CD14-positive monocyte (primary cell): ENCODE measurements around the gene RNF10. TPM values are rescaled to one million over a fixed set of nuclear protein-coding genes. Genes with fewer than 3 reads are reported as not detected.

Experiments used
- DNase-seq, 3 donors: peaks; one replicate each; pipeline ENCODE4 v3.0.0-alpha.2; 2011 to 2022
- H2AFZ ChIP-seq: 2 replicates; pipeline ENCODE4 v1.6.0; 2012; ENCODE audit warnings: mild to moderate bottlenecking, low read depth, low read length, inconsistent platforms; ENCODE audit not compliant: insufficient read depth, poor library complexity, severe bottlenecking
- H3K27ac ChIP-seq, 2 donors: 1 replicate in 1 of 2; 2 replicates in 1 of 2; pipeline ENCODE4 v1.5.1; 2012 to 2013; ENCODE audit warnings: low read length in 2 of 2, control low read depth in 1 of 2, inconsistent platforms in 1 of 2, low read depth in 1 of 2, mild to moderate bottlenecking in 1 of 2
- H3K27me3 ChIP-seq, 2 donors: one replicate each; pipeline versions ENCODE4 v1.6.0 to v1.6.1; 2011 to 2013; ENCODE audit warnings: low read length in 2 of 2; ENCODE audit not compliant: control insufficient read depth in 2 of 2, insufficient read depth in 2 of 2
- H3K36me3 ChIP-seq, 2 donors: replicated peaks in 1 of 2; 1 replicate in 1 of 2; 2 replicates in 1 of 2; pipeline versions ENCODE4 v1.5.1 to v1.6.1; 2012 to 2013; ENCODE audit warnings: low read length in 2 of 2, control low read depth in 1 of 2, inconsistent platforms in 1 of 2, mild to moderate bottlenecking in 1 of 2; ENCODE audit not compliant: insufficient read depth in 2 of 2, control insufficient read depth in 1 of 2
- H3K4me1 ChIP-seq, 2 donors: 1 replicate in 1 of 2; 2 replicates in 1 of 2; pipeline versions ENCODE4 v1.5.1 to v1.6.1; 2012 to 2013; ENCODE audit warnings: low read length in 2 of 2, control low read depth in 1 of 2, inconsistent platforms in 1 of 2, mild to moderate bottlenecking in 1 of 2, moderate library complexity in 1 of 2; ENCODE audit not compliant: insufficient read depth in 2 of 2, control insufficient read depth in 1 of 2
- H3K4me2 ChIP-seq: replicated peaks from 2 replicates; pipeline ENCODE3; 2012; ENCODE audit warnings: low read length, moderate library complexity, mild to moderate bottlenecking; ENCODE audit not compliant: poor library complexity, severe bottlenecking; ENCODE audit errors: extremely low read depth
- H3K4me3 ChIP-seq, 3 experiments: fragments of 200-600 bp in 1 of 3; sonication (generic) in 1 of 3; replicated peaks in 1 of 3; 1 replicate in 2 of 3; 2 replicates in 1 of 3; pipeline ENCODE4 v1.5.1; 2011 to 2013; ENCODE audit warnings: low read length in 3 of 3, mild to moderate bottlenecking in 3 of 3, control low read depth in 2 of 3, low read depth in 2 of 3, inconsistent platforms in 1 of 3, moderate library complexity in 1 of 3
- H3K79me2 ChIP-seq: 2 replicates; pipeline ENCODE4 v1.6.0; 2012; ENCODE audit warnings: mild to moderate bottlenecking, control low read depth, inconsistent platforms, low read length, moderate library complexity; ENCODE audit not compliant: insufficient read depth
- H3K9ac ChIP-seq: 2 replicates; pipeline ENCODE4 v1.6.0; 2017; ENCODE audit warnings: low read length, mild to moderate bottlenecking; ENCODE audit not compliant: insufficient read depth, poor library complexity, severe bottlenecking
- H3K9me3 ChIP-seq, 2 donors: replicated peaks in 1 of 2; 1 replicate in 1 of 2; 2 replicates in 1 of 2; pipeline versions ENCODE4 v1.5.1 to v1.6.1; 2012 to 2013; ENCODE audit warnings: low read length in 2 of 2, control low read depth in 1 of 2; ENCODE audit not compliant: control insufficient read depth in 1 of 2, insufficient read depth in 1 of 2
- H4K20me1 ChIP-seq: 2 replicates; pipeline ENCODE4 v1.6.0; 2012; ENCODE audit warnings: mild to moderate bottlenecking, low read length, control low read depth, moderate library complexity; ENCODE audit not compliant: insufficient read depth
- H3K27ac Mint-ChIP-seq, 7 donors: one replicate each; pipeline ENCODE4 v1.8.0; 2020; ENCODE audit warnings: mild to moderate bottlenecking in 7 of 7, mixed read lengths in 7 of 7, moderate library complexity in 6 of 7, inconsistent platforms in 2 of 7
- H3K27me3 Mint-ChIP-seq, 3 donors: one replicate each; pipeline ENCODE4 v1.8.0; 2021 to 2022; ENCODE audit warnings: low read depth in 3 of 3, mild to moderate bottlenecking in 3 of 3, mixed read lengths in 3 of 3, moderate library complexity in 3 of 3, inconsistent platforms in 1 of 3
- H3K36me3 Mint-ChIP-seq, 2 donors: one replicate each; pipeline ENCODE4 v1.8.0; 2020; ENCODE audit warnings: mixed read lengths in 2 of 2, inconsistent platforms in 1 of 2, mild to moderate bottlenecking in 1 of 2
- H3K4me1 Mint-ChIP-seq: one replicate; pipeline ENCODE4 v1.8.0; 2020; ENCODE audit warnings: mild to moderate bottlenecking, mixed read lengths
- H3K4me3 Mint-ChIP-seq, 2 donors: one replicate each; pipeline ENCODE4 v1.8.0; 2020; ENCODE audit warnings: mild to moderate bottlenecking in 2 of 2, mixed read lengths in 2 of 2, moderate library complexity in 1 of 2
- H3K9me3 Mint-ChIP-seq, 7 donors: one replicate each; pipeline ENCODE4 v1.8.0; 2020 to 2022; ENCODE audit warnings: mixed read lengths in 7 of 7, mild to moderate bottlenecking in 6 of 7, moderate library complexity in 6 of 7, inconsistent platforms in 2 of 7
- WGBS: methylation state at CpG from one replicate; pipeline ENCODE4 v1.1.5; 2013; ENCODE audit warnings: missing lambda C conversion rate; ENCODE audit not compliant: insufficient coverage; 5-methylcytosine and 5-hydroxymethylcytosine counted together
- intact Hi-C, 2 donors: fragments of 100-400 bp; cut with micrococcal nuclease; formaldehyde crosslinking; loops; one replicate each; pipeline versions ENCODE4 v1.15.0 to v1.15.1; 2023
- polyA plus RNA-seq, 3 donors: library from polyadenylated mRNA; depleted of rRNA in 1 of 3; unstranded in 2 of 3; stranded (reverse) in 1 of 3; fragments of 300-500 nt in 2 of 3; fragments of >200 nt in 1 of 3; fragmentation: Illumina TruSeq in 2 of 3; gene quantifications; 1 replicate in 2 of 3; 2 replicates in 1 of 3; pipeline ENCODE4 v1.2.3, GENCODE V29; 2012 to 2021
- TF ChIP-seq, protein P1 (sequence below): fragments of 200-600 bp; IDR thresholded peaks from one replicate; pipeline ENCODE4 v1.8.0; 2022; ENCODE audit warnings: antibody characterized with exemption, mild to moderate bottlenecking

Gene RNF10
- polyA plus RNA-seq, 3 donors = 62.4 to 178 (median 106) TPM

DNA sequence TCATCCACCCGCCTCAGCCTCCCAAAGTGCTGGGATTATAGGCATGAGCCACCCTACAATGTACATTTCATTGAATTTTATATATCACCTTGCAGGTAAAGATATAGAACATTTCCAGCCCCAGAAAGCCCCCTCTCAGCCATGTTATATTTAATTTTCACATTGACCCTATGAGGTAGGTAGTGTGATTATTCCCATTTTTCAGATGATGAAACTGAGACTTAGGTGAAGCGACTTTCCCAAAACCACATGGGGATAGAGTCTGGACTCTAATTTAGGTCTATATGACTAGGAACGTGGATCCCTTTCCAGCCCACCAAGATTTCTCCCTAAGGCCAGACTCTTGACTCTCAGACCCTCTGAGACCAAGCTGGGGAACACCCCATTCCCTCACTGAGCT is 62.7 kb downstream of the RNF10 start:
- no peak overlapping the region for H3K4me3 Mint-ChIP-seq
- no peak for DNase-seq
- WGBS = no CpG with 5 or more reads among the region's 3 CpGs

GRCh38 chr12:120597861-120598260 is 63.7 kb downstream of the RNF10 start:
- no peak for DNase-seq
- no peaks in the 10 kb centered on the region for H3K36me3 ChIP-seq
- Mint-ChIP-seq H3K36me3 (no peaks in the 10 kb centered on the region), H3K4me3 (no peak overlapping the region), H3K27ac (no peak overlapping the region), H3K9me3 (no peaks in the 10 kb centered on the region), H3K27me3 (peaks cover 0 to 3% (median 2%) of the 10 kb centered on the region in 3 donors), H3K4me1 (peaks cover 33% of the 10 kb centered on the region)
- H3K9ac ChIP-seq = no peak overlapping the region
- H3K9me3 ChIP-seq = no peaks in the 10 kb centered on the region
- H3K27ac ChIP-seq = no peak overlapping the region
- H3K79me2 ChIP-seq = no peaks in the 10 kb centered on the region
- no peak overlapping the region for H2AFZ ChIP-seq
- no peaks in the 10 kb centered on the region for H3K27me3 ChIP-seq
- H3K4me2 ChIP-seq = no peak overlapping the region
- H3K4me1 ChIP-seq = peaks cover 37 to 39% of the 10 kb centered on the region in 2 donors
- intact Hi-C loops = loop anchor here in 1 of 2 donors (1.0 kb wide), 1 partner anchor 14 kb away; no protein-coding TSS in a partner anchor
- TF ChIP-seq, protein P1, sequence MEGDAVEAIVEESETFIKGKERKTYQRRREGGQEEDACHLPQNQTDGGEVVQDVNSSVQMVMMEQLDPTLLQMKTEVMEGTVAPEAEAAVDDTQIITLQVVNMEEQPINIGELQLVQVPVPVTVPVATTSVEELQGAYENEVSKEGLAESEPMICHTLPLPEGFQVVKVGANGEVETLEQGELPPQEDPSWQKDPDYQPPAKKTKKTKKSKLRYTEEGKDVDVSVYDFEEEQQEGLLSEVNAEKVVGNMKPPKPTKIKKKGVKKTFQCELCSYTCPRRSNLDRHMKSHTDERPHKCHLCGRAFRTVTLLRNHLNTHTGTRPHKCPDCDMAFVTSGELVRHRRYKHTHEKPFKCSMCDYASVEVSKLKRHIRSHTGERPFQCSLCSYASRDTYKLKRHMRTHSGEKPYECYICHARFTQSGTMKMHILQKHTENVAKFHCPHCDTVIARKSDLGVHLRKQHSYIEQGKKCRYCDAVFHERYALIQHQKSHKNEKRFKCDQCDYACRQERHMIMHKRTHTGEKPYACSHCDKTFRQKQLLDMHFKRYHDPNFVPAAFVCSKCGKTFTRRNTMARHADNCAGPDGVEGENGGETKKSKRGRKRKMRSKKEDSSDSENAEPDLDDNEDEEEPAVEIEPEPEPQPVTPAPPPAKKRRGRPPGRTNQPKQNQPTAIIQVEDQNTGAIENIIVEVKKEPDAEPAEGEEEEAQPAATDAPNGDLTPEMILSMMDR = no peak
- H3K4me3 ChIP-seq = no peak overlapping the region
- 100% methylated on average over 1 of the region's 3 CpGs for WGBS
- no peaks in the 10 kb centered on the region for H4K20me1 ChIP-seq

More for the DNA sequence above, 62.7 kb downstream of the RNF10 start:
- no peak overlapping the region for H3K9ac ChIP-seq
- no peaks in the 10 kb centered on the region for H3K36me3 ChIP-seq
- no peak overlapping the region for H3K4me2 ChIP-seq
- Mint-ChIP-seq H3K36me3 (no peaks in the 10 kb centered on the region), H3K9me3 (no peaks in the 10 kb centered on the region), H3K27me3 (peaks cover 0 to 3% (median 2%) of the 10 kb centered on the region in 3 donors), H3K4me1 (peaks cover 30% of the 10 kb centered on the region), H3K27ac (no peak overlapping the region)
- H3K27ac ChIP-seq = no peak overlapping the region
- intact Hi-C loops = no loop called here
- no peaks in the 10 kb centered on the region for H3K9me3 ChIP-seq
- peaks cover 32 to 35% of the 10 kb centered on the region in 2 donors for H3K4me1 ChIP-seq
- no peaks in the 10 kb centered on the region for H3K27me3 ChIP-seq
- H2AFZ ChIP-seq = no peak overlapping the region
- H4K20me1 ChIP-seq = no peaks in the 10 kb centered on the region
- no peaks in the 10 kb centered on the region for H3K79me2 ChIP-seq
- no peak overlapping the region for H3K4me3 ChIP-seq
- TF ChIP-seq, protein P1 = no peak
